Endothelial cell of umbilical vein (primary cell): ENCODE data around the gene LGALS12. TPM values are rescaled to one million over a fixed set of nuclear protein-coding genes. Genes with fewer than 3 reads are reported as not detected.

Experiments
- BruUV-seq: library from RNA; stranded (reverse); fragments of 400-500 nt; replicated peaks from 2 replicates; lab custom pipeline; 2021; lab: Mats Ljungman, UMichigan
- CTCF ChIA-PET: fragments of 300-600, 350-600 bp; sonication (Branson Sonifier 250); formaldehyde crosslinking; loops from one replicate; lab custom pipeline; 2021; ENCODE audit warnings: antibody characterized with exemption, inconsistent platforms; lab: Charles Lee
- POLR2A ChIA-PET: fragments of 300-600, 350-600 bp; sonication (Branson Sonifier 250); formaldehyde crosslinking; loops from one replicate; lab custom pipeline; 2021; ENCODE audit warnings: antibody characterized with exemption, inconsistent platforms; lab: Charles Lee
- DNase-seq: peaks from one replicate; pipeline ENCODE4 v3.0.0-alpha.2; 2011; ENCODE audit warnings: low read depth, low spot score
- FAIRE-seq: peaks from 2 replicates; lab custom pipeline; 2011; peaks lifted over from hg19 to GRCh38; lab: Jason Lieb, UNC
- H2AFZ ChIP-seq: 2 replicates; pipeline ENCODE4 v1.6.0; 2012; ENCODE audit warnings: low read depth, low read length, control low read depth, inconsistent platforms
- H3K27ac ChIP-seq: 2 replicates; pipeline ENCODE4 v1.5.1; 2011; ENCODE audit warnings: low read depth, mild to moderate bottlenecking, control low read depth, low read length, moderate library complexity; ENCODE audit not compliant: insufficient read depth
- H3K27me3 ChIP-seq, 2 experiments: 2 replicates each; pipeline versions ENCODE4 v1.6.0 to v1.6.1; 2011; ENCODE audit warnings: low read length in 2 of 2, mixed read lengths in 1 of 2; ENCODE audit not compliant: control insufficient read depth in 2 of 2, insufficient read depth in 2 of 2
- H3K36me3 ChIP-seq, 2 experiments: 2 replicates in 1 of 2; 3 replicates in 1 of 2; pipeline ENCODE4 v1.5.1; 2011; ENCODE audit warnings: low read length in 2 of 2, mild to moderate bottlenecking in 1 of 2, moderate library complexity in 1 of 2; ENCODE audit not compliant: control insufficient read depth in 2 of 2, insufficient read depth in 2 of 2; ENCODE audit errors: extremely low read depth in 1 of 2
- H3K4me1 ChIP-seq: 3 replicates; pipeline ENCODE4 v1.5.1; 2011; ENCODE audit warnings: mild to moderate bottlenecking, low read length; ENCODE audit not compliant: control insufficient read depth, insufficient read depth; ENCODE audit errors: extremely low read depth
- H3K4me2 ChIP-seq: 2 replicates; pipeline ENCODE4 v1.6.1; 2011; ENCODE audit warnings: low read length, control low read depth, mixed read lengths; ENCODE audit not compliant: insufficient read depth
- H3K4me3 ChIP-seq, 3 experiments: fragments of 200-600 bp in 1 of 3; sonication (generic), shearing (Covaris generic) in 1 of 3; replicated peaks in 1 of 3; 2 replicates each; pipeline ENCODE4 v1.5.1; 2011 to 2016; ENCODE audit warnings: control low read depth in 3 of 3, low read length in 3 of 3, mild to moderate bottlenecking in 2 of 3, inconsistent platforms in 1 of 3, low read depth in 1 of 3, moderate library complexity in 1 of 3; ENCODE audit not compliant: insufficient read depth in 1 of 3
- H3K79me2 ChIP-seq: 2 replicates; pipeline ENCODE4 v1.6.0; 2012; ENCODE audit warnings: low read length, inconsistent platforms; ENCODE audit not compliant: control insufficient read depth, insufficient read depth
- H3K9ac ChIP-seq: replicated peaks from 2 replicates; pipeline ENCODE3; 2011; ENCODE audit warnings: low read length, control low read depth; ENCODE audit not compliant: insufficient read depth; ENCODE audit errors: extremely low read depth
- H3K9me1 ChIP-seq: replicated peaks from 3 replicates; pipeline ENCODE4 v1.6.0; 2011; ENCODE audit warnings: mild to moderate bottlenecking, low read length; ENCODE audit not compliant: control insufficient read depth, insufficient read depth; ENCODE audit errors: extremely low read depth
- H3K9me3 ChIP-seq: replicated peaks from 2 replicates; pipeline ENCODE4 v1.5.1; 2012; ENCODE audit warnings: low read length, inconsistent platforms; ENCODE audit not compliant: control insufficient read depth, insufficient read depth
- H4K20me1 ChIP-seq: replicated peaks from 2 replicates; pipeline ENCODE3; 2011; ENCODE audit warnings: mild to moderate bottlenecking, low read length; ENCODE audit not compliant: control insufficient read depth, insufficient read depth; ENCODE audit errors: extremely low read depth
- CTCF ChIP-seq, 2 donors: IDR thresholded peaks; 1 replicate in 1 of 2; 2 replicates in 1 of 2; pipeline ENCODE4 v1.5.1; 2011; ENCODE audit warnings: low read length in 2 of 2, mild to moderate bottlenecking in 2 of 2, moderate library complexity in 2 of 2, control low read depth in 1 of 2, inconsistent platforms in 1 of 2, low read depth in 1 of 2; ENCODE audit not compliant: insufficient read depth in 1 of 2; ENCODE audit errors: extremely low read depth in 1 of 2
- EZH2 ChIP-seq: IDR thresholded peaks from 2 replicates; pipeline ENCODE4 v1.6.1; 2012; ENCODE audit warnings: borderline replicate concordance, low read depth, mild to moderate bottlenecking, moderate library complexity, low read length, inconsistent platforms; ENCODE audit not compliant: severe bottlenecking
- FOS ChIP-seq: IDR thresholded peaks from 2 replicates; pipeline ENCODE4 v1.6.1; 2011; ENCODE audit warnings: mild to moderate bottlenecking, low read length, moderate library complexity, borderline replicate concordance; ENCODE audit not compliant: insufficient read depth
- GATA2 ChIP-seq: IDR thresholded peaks from 2 replicates; pipeline ENCODE4 v1.7.0; 2011; ENCODE audit warnings: low read depth, mild to moderate bottlenecking, moderate library complexity, mixed read lengths, low read length; ENCODE audit not compliant: insufficient read length, insufficient read depth
- JUN ChIP-seq: IDR thresholded peaks from 2 replicates; pipeline ENCODE4 v1.6.1; 2011; ENCODE audit warnings: borderline replicate concordance, low read depth; ENCODE audit not compliant: insufficient read length, insufficient read depth
- MAX ChIP-seq: IDR thresholded peaks from 2 replicates; pipeline ENCODE4 v1.6.1; 2011; ENCODE audit not compliant: insufficient read depth, insufficient read length
- POLR2A ChIP-seq: IDR thresholded peaks from 2 replicates; pipeline ENCODE4 v1.6.1; 2012; ENCODE audit warnings: low read depth, mild to moderate bottlenecking, control low read depth, low read length
- POLR2AphosphoS5 ChIP-seq: IDR thresholded peaks from 2 replicates; pipeline ENCODE4 v1.6.1; 2012; ENCODE audit warnings: low read depth, mild to moderate bottlenecking, control low read depth, low read length, moderate library complexity; ENCODE audit not compliant: insufficient read depth
- dilution Hi-C: fragments of 300-500 bp; cut with MboI; formaldehyde crosslinking; loops from one replicate; pipeline ENCODE4 v1.15.0; 2019; ENCODE audit warnings: low sequenced_read_pairs; ENCODE audit not compliant: extremely low pct_ligation_motif_present
- intact Hi-C: fragments of 100-400 bp; cut with micrococcal nuclease; formaldehyde crosslinking; loops from one replicate; pipeline ENCODE4 v1.10.0; 2022
- polyA plus RNA-seq, 4 experiments: library from polyadenylated mRNA; depleted of rRNA in 3 of 4; stranded (reverse) in 3 of 4; unstranded in 1 of 4; fragments of >200 nt; gene quantifications; 2 replicates each; pipeline versions ENCODE4 v1.2.1 to v1.2.3, GENCODE V29; 2011 to 2012; ENCODE audit warnings: missing spikeins in 1 of 4
- total RNA-seq: library from RNA; stranded (reverse); gene quantifications from 2 replicates; pipeline ENCODE4 v1.2.3, GENCODE V29; 2021

LGALS12 gene
- total and polyA plus RNA-seq, 2 donors (not counting 3 experiments of a cell fraction or from before 2014, with no cell fraction given): not detected

GRCh38 chr11:63507511-63507910 lies 1.6 kb downstream of the LGALS12 start:
- intact Hi-C loops: no loop called here
- no peak overlapping the region for H3K9ac ChIP-seq
- no peaks in the 10 kb centered on the region for H3K9me1 ChIP-seq
- BruUV-seq: no TSS peak
- DNase-seq (no peak), FAIRE-seq (no peak)
- peaks cover 0 to 11% of the 10 kb centered on the region in 2 experiments for H3K27me3 ChIP-seq
- H3K27ac ChIP-seq: no peak overlapping the region
- ChIA-PET CTCF (interaction anchor here (1.2 to 4.2 kb wide), 2 partner anchors 28 to 472 kb away, joined by 4 to 18 read pairs; no protein-coding TSS in a partner anchor), POLR2A (no interaction called here)
- H3K4me2 ChIP-seq: no peak overlapping the region
- TF ChIP-seq EZH2 (no peak), GATA2 (no peak), MAX (no peak), CTCF (IDR thresholded peaks at IDR 0.05; ENCODE audit: extremely low read depth in 1 of 2, insufficient read depth in 1 of 2, low read depth in 1 of 2, low read length in 2 of 2) (no peak), POLR2AphosphoS5 (no peak), POLR2A (no peak), FOS (no peak), JUN (no peak)
- H2AFZ ChIP-seq: no peak overlapping the region
- no peaks in the 10 kb centered on the region for H3K9me3 ChIP-seq
- H4K20me1 ChIP-seq: no peaks in the 10 kb centered on the region
- no peaks in the 10 kb centered on the region for H3K79me2 ChIP-seq
- no peaks in the 10 kb centered on the region for H3K36me3 ChIP-seq
- no peak overlapping the region for H3K4me3 ChIP-seq
- no peaks in the 10 kb centered on the region for H3K4me1 ChIP-seq
- dilution Hi-C loops: no loop called here
